ENCODE measurements around the gene CCDC88B. TPM values are rescaled to one million over a fixed set of nuclear protein-coding genes. Genes with fewer than 3 reads are reported as not detected.

The CCDC88B gene
- total and polyA plus RNA-seq, 2 of the 8 experiments (the other 6 are each of a cell fraction or from before 2014, with no cell fraction given) = 5.9 to 12.5 TPM

- TF ChIP-seq YY1 (IDR thresholded peaks at IDR 0.05; ENCODE audit: low read depth, low read length) (no peak), TAF1 (IDR thresholded peaks at IDR 0.05; ENCODE audit: low read depth, low read length) (no peak), SP1 (IDR thresholded peaks at IDR 0.05; ENCODE audit: low read depth, low read length) (no peak), RXRA (IDR thresholded peaks at IDR 0.05; ENCODE audit: insufficient read depth, low read depth, low read length) (no peak), POLR2AphosphoS5 (IDR thresholded peaks at IDR 0.05; ENCODE audit: low read depth, low read length) (no peak), TCF12 (IDR thresholded peaks at IDR 0.05; ENCODE audit: low read depth, low read length) (no peak)
Measured at GRCh38 chr11:64306563-64306875, 33.5 kb upstream of the CCDC88B start (continued).

All from H1 (cell line).